SK-N-SH (cell line): Measurements from ENCODE around the gene RBBP5. TPM values are rescaled to one million over a fixed set of nuclear protein-coding genes. Genes with fewer than 3 reads are reported as not detected.

Source experiments
- CTCF ChIA-PET: fragments of 300-600, 350-600 bp; formaldehyde crosslinking; extraction: SDS; loops from one replicate; lab custom pipeline; 2021; lab: Yijun Ruan, JAX
- POLR2A ChIA-PET: fragments of 350-600 bp; sonication (Branson Sonifier 250); formaldehyde crosslinking; extraction: SDS; loops from one replicate; lab custom pipeline; 2020; ENCODE audit warnings: antibody characterized with exemption, inconsistent platforms; lab: Yijun Ruan, JAX
- DNase-seq: peaks from one replicate; pipeline ENCODE4 v3.0.0; 2012
- H2AFZ ChIP-seq: fragments of 200-600 bp; sonication (generic); 2 replicates; pipeline ENCODE4 v1.8.1; 2016; ENCODE audit warnings: antibody characterized with exemption, mild to moderate bottlenecking, low read depth
- H3F3A ChIP-seq: fragments of 200-600 bp; sonication (generic); replicated peaks from 2 replicates; pipeline ENCODE3; 2016; ENCODE audit warnings: antibody characterized with exemption, mild to moderate bottlenecking; ENCODE audit not compliant: insufficient read depth
- H3K27ac ChIP-seq, 2 experiments: fragments of 200-500 bp in 1 of 2; fragments of 200-600 bp in 1 of 2; sonication (Bioruptor generic) in 1 of 2; sonication (generic), shearing (Covaris generic) in 1 of 2; 2 replicates each; pipeline versions ENCODE4 v1.5.1 to v1.6.1; 2014 to 2016; ENCODE audit warnings: low read depth in 2 of 2, inconsistent platforms in 1 of 2, low read length in 1 of 2, mild to moderate bottlenecking in 1 of 2, mixed read lengths in 1 of 2
- H3K27me3 ChIP-seq: fragments of 200-600 bp; sonication (generic), shearing (Covaris generic); 2 replicates; pipeline ENCODE4 v1.6.1; 2016; ENCODE audit warnings: mixed run types; ENCODE audit not compliant: insufficient read depth
- H3K36me3 ChIP-seq, 2 experiments: fragments of 200-500 bp in 1 of 2; fragments of 200-600 bp in 1 of 2; sonication (Bioruptor generic) in 1 of 2; sonication (generic) in 1 of 2; replicated peaks in 1 of 2; 2 replicates each; pipeline versions ENCODE3 to v1.5.1; 2014 to 2016; ENCODE audit warnings: low read length in 1 of 2, mild to moderate bottlenecking in 1 of 2; ENCODE audit not compliant: insufficient read depth in 2 of 2, control insufficient read depth in 1 of 2
- H3K4me1 ChIP-seq, 2 experiments: fragments of 200-500 bp in 1 of 2; fragments of 200-600 bp in 1 of 2; sonication (Bioruptor generic) in 1 of 2; sonication (generic), shearing (Covaris generic) in 1 of 2; 2 replicates each; pipeline versions ENCODE4 v1.5.1 to v1.6.1; 2014 to 2016; ENCODE audit warnings: low read depth in 1 of 2, low read length in 1 of 2, mixed run types in 1 of 2; ENCODE audit not compliant: insufficient read depth in 2 of 2, control insufficient read depth in 1 of 2
- H3K4me2 ChIP-seq: fragments of 200-600 bp; sonication (generic), shearing (Covaris generic); 2 replicates; pipeline ENCODE4 v1.6.1; 2017; ENCODE audit warnings: mixed run types
- H3K4me3 ChIP-seq, 2 experiments: fragments of 200-500 bp in 1 of 2; fragments of 200-600 bp in 1 of 2; sonication (Bioruptor generic) in 1 of 2; sonication (generic), shearing (Covaris generic) in 1 of 2; 2 replicates each; pipeline versions ENCODE4 v1.5.1 to v1.8.1; 2014 to 2016; ENCODE audit warnings: low read depth in 2 of 2, inconsistent platforms in 1 of 2, low read length in 1 of 2, mild to moderate bottlenecking in 1 of 2, mixed read lengths in 1 of 2, moderate library complexity in 1 of 2
- H3K79me2 ChIP-seq: fragments of 200-600 bp; sonication (generic); 2 replicates; pipeline ENCODE4 v1.8.1; 2017; ENCODE audit warnings: mild to moderate bottlenecking; ENCODE audit not compliant: insufficient read depth
- H3K9ac ChIP-seq: fragments of 200-600 bp; sonication (generic); 2 replicates; pipeline ENCODE4 v1.6.1; 2017; ENCODE audit warnings: mixed run types
- H3K9me2 ChIP-seq: fragments of 200-600 bp; sonication (generic); 2 replicates; pipeline ENCODE4 v1.6.1; 2017; ENCODE audit warnings: mixed run types
- H3K9me3 ChIP-seq: fragments of 200-600 bp; sonication (generic); 2 replicates; pipeline ENCODE4 v1.6.1; 2017; ENCODE audit warnings: mixed run types, mild to moderate bottlenecking, moderate library complexity
- H4K20me1 ChIP-seq: fragments of 200-600 bp; sonication (generic); 2 replicates; pipeline ENCODE4 v1.6.1; 2017; ENCODE audit warnings: mild to moderate bottlenecking, mixed run types; ENCODE audit not compliant: insufficient read depth
- FOSL2 ChIP-seq: IDR thresholded peaks from 2 replicates; pipeline ENCODE4 v1.4.0; 2012; ENCODE audit warnings: low read depth, mild to moderate bottlenecking, moderate library complexity, borderline replicate concordance
- FOXJ3 ChIP-seq: sonication (generic); formaldehyde crosslinking; IDR thresholded peaks from 2 replicates; pipeline ENCODE4 v1.5.1; 2020; ENCODE audit warnings: mild to moderate bottlenecking, missing genetic modification reagents
- GATA2 ChIP-seq: sonication (generic); formaldehyde crosslinking; IDR thresholded peaks from 2 replicates; pipeline ENCODE4 v1.5.0; 2020; ENCODE audit warnings: mild to moderate bottlenecking, missing genetic modification reagents
- MEF2A ChIP-seq: IDR thresholded peaks from 2 replicates; pipeline ENCODE4 v1.4.0; 2012; ENCODE audit warnings: low read depth, borderline replicate concordance
- MXI1 ChIP-seq: IDR thresholded peaks from 2 replicates; pipeline ENCODE4 v1.6.1; 2012; ENCODE audit warnings: mild to moderate bottlenecking, low read depth, low read length, improper control_type of control experiment
- NFIC ChIP-seq: IDR thresholded peaks from 2 replicates; pipeline ENCODE4 v1.4.0; 2012; ENCODE audit warnings: borderline replicate concordance
- NRF1 ChIP-seq: IDR thresholded peaks from 2 replicates; pipeline ENCODE4 v1.6.1; 2012; ENCODE audit warnings: low read depth, mild to moderate bottlenecking, low read length
- POLR2AphosphoS5 ChIP-seq: IDR thresholded peaks from 2 replicates; pipeline ENCODE4 v1.6.1; 2012; ENCODE audit warnings: low read depth, low read length
- RXRA ChIP-seq: IDR thresholded peaks from 2 replicates; pipeline ENCODE4 v1.4.0; 2012; ENCODE audit warnings: low read depth, mild to moderate bottlenecking, borderline replicate concordance
- SMC3 ChIP-seq: IDR thresholded peaks from 2 replicates; pipeline ENCODE4 v1.6.1; 2012; ENCODE audit warnings: low read depth, low read length, improper control_type of control experiment
- ZBTB33 ChIP-seq: IDR thresholded peaks from 2 replicates; pipeline ENCODE4 v1.4.0; 2012; ENCODE audit warnings: low read depth, borderline replicate concordance
- WGBS: methylation state at CpG from one replicate; pipeline ENCODE4 v1.1.6; 2017; ENCODE audit warnings: low lambda C conversion rate; 5-methylcytosine and 5-hydroxymethylcytosine counted together
- polyA plus RNA-seq, 3 experiments: library from polyadenylated mRNA; depleted of rRNA; stranded (reverse); fragments of >200 nt; gene quantifications; 2 replicates each; pipeline ENCODE4 v1.2.3, GENCODE V29; 2012
- TF ChIP-seq, protein P1 (sequence below): IDR thresholded peaks from 2 replicates; pipeline ENCODE4 v1.6.1; 2012; ENCODE audit warnings: mild to moderate bottlenecking, low read depth, low read length, moderate library complexity
- TF ChIP-seq, protein P2 (sequence below): IDR thresholded peaks from 2 replicates; pipeline ENCODE4; 2012
- TF ChIP-seq, protein P3 (sequence below): fragments of 150-350 bp; IDR thresholded peaks from 2 replicates; pipeline ENCODE4 v1.6.1; 2017; ENCODE audit warnings: antibody characterized with exemption, low read length, low read depth, borderline replicate concordance

The RBBP5 gene
- polyA plus RNA-seq, 1 of the 3 experiments (the other 2 are of a cell fraction) = 5.7 TPM

GRCh38 chr1:205150651-205151428, 29.1 kb upstream of the RBBP5 start:
- H3K4me3 ChIP-seq = no peak overlapping the region
- H4K20me1 ChIP-seq = no peaks in the 10 kb centered on the region
- no peaks in the 10 kb centered on the region for H3K9me2 ChIP-seq
- H3K9me3 ChIP-seq = 0 out of 2 replicates have a peak, but pooled peaks cover 2% of the 10 kb centered on the region
- no peak overlapping the region for H2AFZ ChIP-seq
- no peaks in the 10 kb centered on the region for H3K79me2 ChIP-seq
- TF ChIP-seq MEF2A (no peak), FOSL2 (no peak), MXI1 (no peak), SMC3 (no peak), GATA2 (CRISPR knock-in tag) (no peak), NRF1 (no peak), NFIC (no peak), POLR2AphosphoS5 (no peak), ZBTB33 (no peak), FOXJ3 (CRISPR knock-in tag) (no peak), RXRA (no peak)
- TF ChIP-seq, protein P1, sequence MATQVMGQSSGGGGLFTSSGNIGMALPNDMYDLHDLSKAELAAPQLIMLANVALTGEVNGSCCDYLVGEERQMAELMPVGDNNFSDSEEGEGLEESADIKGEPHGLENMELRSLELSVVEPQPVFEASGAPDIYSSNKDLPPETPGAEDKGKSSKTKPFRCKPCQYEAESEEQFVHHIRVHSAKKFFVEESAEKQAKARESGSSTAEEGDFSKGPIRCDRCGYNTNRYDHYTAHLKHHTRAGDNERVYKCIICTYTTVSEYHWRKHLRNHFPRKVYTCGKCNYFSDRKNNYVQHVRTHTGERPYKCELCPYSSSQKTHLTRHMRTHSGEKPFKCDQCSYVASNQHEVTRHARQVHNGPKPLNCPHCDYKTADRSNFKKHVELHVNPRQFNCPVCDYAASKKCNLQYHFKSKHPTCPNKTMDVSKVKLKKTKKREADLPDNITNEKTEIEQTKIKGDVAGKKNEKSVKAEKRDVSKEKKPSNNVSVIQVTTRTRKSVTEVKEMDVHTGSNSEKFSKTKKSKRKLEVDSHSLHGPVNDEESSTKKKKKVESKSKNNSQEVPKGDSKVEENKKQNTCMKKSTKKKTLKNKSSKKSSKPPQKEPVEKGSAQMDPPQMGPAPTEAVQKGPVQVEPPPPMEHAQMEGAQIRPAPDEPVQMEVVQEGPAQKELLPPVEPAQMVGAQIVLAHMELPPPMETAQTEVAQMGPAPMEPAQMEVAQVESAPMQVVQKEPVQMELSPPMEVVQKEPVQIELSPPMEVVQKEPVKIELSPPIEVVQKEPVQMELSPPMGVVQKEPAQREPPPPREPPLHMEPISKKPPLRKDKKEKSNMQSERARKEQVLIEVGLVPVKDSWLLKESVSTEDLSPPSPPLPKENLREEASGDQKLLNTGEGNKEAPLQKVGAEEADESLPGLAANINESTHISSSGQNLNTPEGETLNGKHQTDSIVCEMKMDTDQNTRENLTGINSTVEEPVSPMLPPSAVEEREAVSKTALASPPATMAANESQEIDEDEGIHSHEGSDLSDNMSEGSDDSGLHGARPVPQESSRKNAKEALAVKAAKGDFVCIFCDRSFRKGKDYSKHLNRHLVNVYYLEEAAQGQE = no peak
- TF ChIP-seq, protein P2, sequence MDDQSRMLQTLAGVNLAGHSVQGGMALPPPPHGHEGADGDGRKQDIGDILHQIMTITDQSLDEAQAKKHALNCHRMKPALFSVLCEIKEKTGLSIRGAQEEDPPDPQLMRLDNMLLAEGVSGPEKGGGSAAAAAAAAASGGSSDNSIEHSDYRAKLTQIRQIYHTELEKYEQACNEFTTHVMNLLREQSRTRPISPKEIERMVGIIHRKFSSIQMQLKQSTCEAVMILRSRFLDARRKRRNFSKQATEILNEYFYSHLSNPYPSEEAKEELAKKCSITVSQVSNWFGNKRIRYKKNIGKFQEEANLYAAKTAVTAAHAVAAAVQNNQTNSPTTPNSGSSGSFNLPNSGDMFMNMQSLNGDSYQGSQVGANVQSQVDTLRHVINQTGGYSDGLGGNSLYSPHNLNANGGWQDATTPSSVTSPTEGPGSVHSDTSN = no peak
- TF ChIP-seq, protein P3, sequence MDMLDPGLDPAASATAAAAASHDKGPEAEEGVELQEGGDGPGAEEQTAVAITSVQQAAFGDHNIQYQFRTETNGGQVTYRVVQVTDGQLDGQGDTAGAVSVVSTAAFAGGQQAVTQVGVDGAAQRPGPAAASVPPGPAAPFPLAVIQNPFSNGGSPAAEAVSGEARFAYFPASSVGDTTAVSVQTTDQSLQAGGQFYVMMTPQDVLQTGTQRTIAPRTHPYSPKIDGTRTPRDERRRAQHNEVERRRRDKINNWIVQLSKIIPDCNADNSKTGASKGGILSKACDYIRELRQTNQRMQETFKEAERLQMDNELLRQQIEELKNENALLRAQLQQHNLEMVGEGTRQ = no peak
- TF ChIP-seq, all 33 proteins: peak for 0
- 86% methylated on average over 5 of the region's 5 CpGs for WGBS
- POLR2A ChIA-PET = no interaction called here
- no peak for DNase-seq
- no peak overlapping the region for H3K27ac ChIP-seq
- no peak overlapping the region for H3K4me2 ChIP-seq
- H3F3A ChIP-seq = peaks cover 20% of the 10 kb centered on the region
- peaks cover 0 to 6% of the 10 kb centered on the region in 2 experiments; a peak in 2 of 4 replicates for H3K4me1 ChIP-seq
- H3K36me3 ChIP-seq = peaks cover 36 to 39% of the 10 kb centered on the region in 2 experiments
- CTCF ChIA-PET = interaction anchor here (0.6 to 5.0 kb wide), 9 partner anchors 8 to 175 kb away, joined by 3 to 33 read pairs (median 4); partner anchors contain the start of gene RBBP5
- H3K27me3 ChIP-seq = no peaks in the 10 kb centered on the region
- no peak overlapping the region for H3K9ac ChIP-seq
